ENCODE results near the gene UNC45B. TPM values are rescaled to one million over a fixed set of nuclear protein-coding genes. Genes with fewer than 3 reads are reported as not detected.

The UNC45B gene
- total and polyA plus RNA-seq, 2 donors (not counting 1 experiment from before 2014, with no cell fraction given) = not detected

DNA sequence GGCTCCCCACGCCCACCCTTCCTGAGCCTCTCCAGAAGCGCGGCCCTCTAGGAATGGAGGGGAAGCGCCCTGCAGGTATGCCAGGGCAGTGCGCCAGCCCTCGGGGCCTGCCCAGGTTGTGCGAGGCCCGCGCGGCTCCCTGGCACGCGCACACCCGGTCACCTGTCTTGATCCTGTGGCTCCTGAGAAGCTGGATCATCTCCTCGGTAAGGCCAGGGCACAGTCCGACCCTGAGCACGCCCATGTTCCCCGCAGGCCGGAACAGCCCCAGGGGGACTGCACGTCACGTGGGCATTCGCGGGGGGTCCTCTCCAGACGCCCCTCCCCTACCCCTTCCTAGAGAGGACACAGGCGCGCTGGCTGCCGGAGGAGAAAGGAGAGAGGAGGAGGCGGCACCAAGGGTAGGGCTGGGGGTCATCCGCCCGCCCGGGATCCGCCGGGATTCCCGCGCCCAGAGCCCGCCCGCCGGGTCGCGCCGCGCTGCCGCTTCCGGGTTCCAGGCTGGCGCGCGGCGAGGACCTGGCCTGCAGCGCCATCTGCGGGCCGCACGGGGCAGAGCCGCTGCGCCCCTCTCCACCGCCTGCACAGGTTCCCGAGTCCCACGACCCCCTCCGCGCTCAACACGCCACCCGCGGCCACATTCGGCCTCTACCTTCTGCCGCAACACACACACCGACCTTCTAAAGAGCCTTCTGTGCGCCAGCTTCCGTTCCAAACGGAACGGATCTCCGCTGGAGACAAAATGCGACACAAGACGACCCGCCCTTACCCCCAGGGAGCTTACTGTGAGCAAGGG lies 28.0 kb upstream of the UNC45B start, which contains the start of gene RAD51D:
Gene RAD51D, minus strand, starts transcription at position 491 of the 796 bp plus-strand sequence. Its CDS starts 247 bp downstream, at position 244.
- H3K79me2 ChIP-seq (ENCODE audit: control insufficient read depth, insufficient read depth, low read length) = peaks cover 32% of the 10 kb centered on the region
- Mint-ChIP-seq H3K27me3 (no peaks in the 10 kb centered on the region), H3K9me3 (ENCODE audit: insufficient read depth) (no peaks in the 10 kb centered on the region), H3K4me1 (peaks cover 27% of the 10 kb centered on the region), H3K27ac (peak within 1 kb of the TSS; percentile 90), H3K4me3 (peak within 1 kb of the TSS; percentile 93)
- H3K4me3 ChIP-seq (ENCODE audit: control extremely low read depth in 1 of 5, extremely low read depth in 1 of 5, insufficient read depth in 1 of 5, low read depth in 2 of 5, low read length in 4 of 5) = peak within 1 kb of the TSS; percentile 58 to 96 (median 90)
- peak within 1 kb of the TSS; percentile 100 for H2AFZ ChIP-seq (ENCODE audit: insufficient read depth, low read depth, low read length, poor library complexity, severe bottlenecking)
- under 1% methylated on average over 63 of the region's 72 CpGs for WGBS (ENCODE audit: insufficient coverage)
- H3K9ac ChIP-seq (ENCODE audit: low read length) = peak within 1 kb of the TSS; percentile 98
- ChIA-PET CTCF (interaction anchor here (0.6 to 5.9 kb wide), 33 partner anchors 8 to 828 kb away, joined by 3 to 54 read pairs (median 5); partner anchors contain the start of genes CCT6B, LIG3, PEX12 and RFFL), POLR2A (interaction anchor here (1.4 kb wide), 1 partner anchor 30 kb away, joined by 6 read pairs; no protein-coding TSS in a partner anchor)
- peaks cover 0 to 2% (median 0%) of the 10 kb centered on the region in 3 donors for H3K9me3 ChIP-seq (ENCODE audit: control extremely low read depth in 1 of 3, control insufficient read depth in 2 of 3, insufficient read depth in 1 of 3, low read length in 2 of 3)
- H3K4me2 ChIP-seq (replicated peaks; ENCODE audit: low read depth, low read length, poor library complexity, severe bottlenecking) = peak within 1 kb of the TSS; percentile 91
- H3K4me1 ChIP-seq (ENCODE audit: control insufficient read depth in 2 of 2, insufficient read depth in 2 of 2, low read length in 2 of 2) = peaks cover 16 to 18% of the 10 kb centered on the region in 2 donors
- ATAC-seq (ENCODE audit: low read depth) (peak; percentile 90), DNase-seq (peak; percentile 91)
- H3K27ac ChIP-seq (ENCODE audit: low read length in 2 of 2) = peak within 1 kb of the TSS; percentile 73 to 85
- no peaks in the 10 kb centered on the region for H3K27me3 ChIP-seq (replicated peaks in 1 of 4; ENCODE audit: control extremely low read depth in 1 of 4, control insufficient read depth in 3 of 4, insufficient read depth in 4 of 4, low read length in 3 of 4)
- peaks cover 6% of the 10 kb centered on the region for H4K20me1 ChIP-seq (ENCODE audit: control insufficient read depth, insufficient read depth, low read length, poor library complexity, severe bottlenecking)
- TF ChIP-seq EZH2 (IDR thresholded peaks at IDR 0.05; ENCODE audit: borderline replicate concordance, insufficient read depth, low read depth, low read length, poor library complexity, severe bottlenecking) (no peak), CTCF (IDR thresholded peaks at IDR 0.05) (peak; percentile 94)
- intact Hi-C loops (cut with micrococcal nuclease) = loop anchor here (1.0 to 10.0 kb wide), 4 partner anchors 23 to 121 kb away; partner anchors contain the start of genes NLE1 and RFFL
- H3K36me3 ChIP-seq (replicated peaks in 1 of 2; ENCODE audit: control extremely low read depth in 1 of 2, control insufficient read depth in 1 of 2, extremely low read depth in 1 of 2, insufficient read depth in 2 of 2, low read length in 1 of 2) = no peaks in the 10 kb centered on the region

Measured in B cell (primary cell).